Suprapubic skin (tissue), 4 donors: ENCODE results near the gene RRBP1. TPM values are rescaled to one million over a fixed set of nuclear protein-coding genes. Genes with fewer than 3 reads are reported as not detected.
A peak's percentile ranks its signal among the peaks of the same experiment; 100 is the strongest.

Experiments used
- DNase-seq, 2 donors: peaks; one replicate each; pipeline ENCODE4 v3.0.0-alpha.2; 2019; ENCODE audit warnings: low spot score in 2 of 2
- H3K27ac ChIP-seq: fragments of 200-600 bp; sonication (generic); one replicate; pipeline ENCODE4 v1.5.1; 2019
- H3K27me3 ChIP-seq: fragments of 200-600 bp; sonication (generic); one replicate; pipeline ENCODE4 v1.5.1; 2019
- H3K36me3 ChIP-seq: fragments of 200-600 bp; sonication (generic); one replicate; pipeline ENCODE4 v1.5.1; 2019
- H3K4me1 ChIP-seq: fragments of 200-600 bp; sonication (generic); one replicate; pipeline ENCODE4 v1.5.1; 2019
- H3K4me3 ChIP-seq: fragments of 200-600 bp; sonication (generic); one replicate; pipeline ENCODE4 v1.5.1; 2019; ENCODE audit warnings: mild to moderate bottlenecking
- H3K9me3 ChIP-seq: fragments of 200-600 bp; sonication (generic); one replicate; pipeline ENCODE4 v1.5.1; 2019
- CTCF ChIP-seq, 2 donors: fragments of 200-600 bp in 1 of 2; fragments of 450-650 bp in 1 of 2; sonication (generic) in 1 of 2; IDR thresholded peaks; one replicate each; pipeline ENCODE4 v1.5.1; 2016 to 2019; ENCODE audit warnings: antibody characterized with exemption in 2 of 2, mild to moderate bottlenecking in 1 of 2, moderate library complexity in 1 of 2
- EP300 ChIP-seq: sonication (generic); formaldehyde crosslinking; IDR thresholded peaks from one replicate; pipeline ENCODE4 v1.6.1; 2017; ENCODE audit warnings: antibody characterized with exemption
- POLR2A ChIP-seq, 2 donors: fragments of 450-650 bp; IDR thresholded peaks; one replicate each; pipeline ENCODE4 v1.6.1; 2017; ENCODE audit warnings: antibody characterized with exemption in 2 of 2, mild to moderate bottlenecking in 2 of 2, moderate library complexity in 2 of 2
- POLR2AphosphoS5 ChIP-seq, 3 donors: sonication (generic); formaldehyde crosslinking; IDR thresholded peaks; one replicate each; pipeline ENCODE4 v1.6.1; 2017; ENCODE audit warnings: antibody characterized with exemption in 3 of 3
- WGBS: methylation state at CpG from one replicate; pipeline ENCODE4 v1.1.5; 2018; 5-methylcytosine and 5-hydroxymethylcytosine counted together
- total RNA-seq, 4 donors: library from RNA; depleted of rRNA; stranded (reverse); fragments of >200 nt; gene quantifications; one replicate each; pipeline ENCODE4 v1.1.0, GENCODE V29; 2016

RRBP1 gene
- total RNA-seq, 4 donors from 2014 or later = 37.5 to 52.3 (median 41.3) TPM

- WGBS = under 1% methylated on average over 36 of the region's 38 CpGs
- no peaks in the 10 kb centered on the region for H3K27me3 ChIP-seq
- peaks cover 41% of the 10 kb centered on the region for H3K4me1 ChIP-seq
- peak overlapping the region; percentile 98 for H3K4me3 ChIP-seq
- no peaks in the 10 kb centered on the region for H3K36me3 ChIP-seq
- peak; percentile 95 for DNase-seq
- TF ChIP-seq EP300 (no peak), POLR2A (IDR thresholded peaks at IDR 0.05) (peak in 1 of 2 donors; percentile 51), POLR2AphosphoS5 (IDR thresholded peaks at IDR 0.05) (peak in 2 of 3 donors; percentile 75 to 85)
- peak overlapping the region; percentile 100 for H3K27ac ChIP-seq
- no peaks in the 10 kb centered on the region for H3K9me3 ChIP-seq
Observed at GRCh38 chr20:17568972-17569521, 113.0 kb downstream of the RRBP1 start.

GRCh38 chr20:17568045-17568788 lies 113.8 kb downstream of the RRBP1 start:
- TF ChIP-seq CTCF (IDR thresholded peaks at IDR 0.05) (no peak), POLR2AphosphoS5 (IDR thresholded peaks at IDR 0.05) (no peak), EP300 (no peak), POLR2A (IDR thresholded peaks at IDR 0.05) (no peak)
- DNase-seq = no peak

GRCh38 chr20:17566345-17566744 lies 115.7 kb downstream of the RRBP1 start:
- TF ChIP-seq POLR2A (IDR thresholded peaks at IDR 0.05) (no peak), CTCF (IDR thresholded peaks at IDR 0.05) (no peak)

More at GRCh38 chr20:17568045-17568788, 113.8 kb downstream of the RRBP1 start:
- Histone ChIP-seq H3K4me3 (peak overlapping the region; percentile 98), H3K36me3 (no peaks in the 10 kb centered on the region), H3K9me3 (no peaks in the 10 kb centered on the region), H3K4me1 (peaks cover 34% of the 10 kb centered on the region), H3K27me3 (no peaks in the 10 kb centered on the region), H3K27ac (peak overlapping the region; percentile 100)
- 65% methylated on average over 6 of the region's 6 CpGs for WGBS

GRCh38 chr20:17565169-17565845 lies 116.7 kb downstream of the RRBP1 start:
- 38% methylated on average over 4 of the region's 4 CpGs for WGBS
- Histone ChIP-seq H3K36me3 (no peaks in the 10 kb centered on the region), H3K4me1 (peaks cover 9% of the 10 kb centered on the region), H3K9me3 (no peaks in the 10 kb centered on the region), H3K27ac (no peak overlapping the region), H3K4me3 (no peak overlapping the region), H3K27me3 (no peaks in the 10 kb centered on the region)
- no peak for TF ChIP-seq POLR2A (IDR thresholded peaks at IDR 0.05)
- no peak for TF ChIP-seq EP300
- TF ChIP-seq POLR2AphosphoS5 (IDR thresholded peaks at IDR 0.05) = no peak
- TF ChIP-seq CTCF (IDR thresholded peaks at IDR 0.05) = no peak
- DNase-seq = no peak

More at GRCh38 chr20:17566345-17566744, 115.7 kb downstream of the RRBP1 start:
- Histone ChIP-seq H3K4me3 (no peak overlapping the region), H3K27ac (no peak overlapping the region), H3K27me3 (no peaks in the 10 kb centered on the region), H3K36me3 (no peaks in the 10 kb centered on the region), H3K9me3 (no peaks in the 10 kb centered on the region), H3K4me1 (peaks cover 15% of the 10 kb centered on the region)
- no peak for DNase-seq
- WGBS = 90% methylated on average over 3 of the region's 3 CpGs

Other genes with a start within 250 kb of the RRBP1 start
- gene BFSP1, start 150.9 kb downstream of the RRBP1 start, total RNA-seq = 1 to 10 TPM in 3 of 4 donors, under 1 TPM in 1; 0.85 to 1.7 (median 1.4) TPM
- 100 to 1,000 TPM; 186 to 301 (median 258) TPM for gene DSTN, start 112.2 kb downstream of the RRBP1 start, total RNA-seq
- not detected for gene BANF2, start 17.7 kb upstream of the RRBP1 start, total RNA-seq